ENCODE measurements around the gene ASB6.

ASB6 gene, protein sequence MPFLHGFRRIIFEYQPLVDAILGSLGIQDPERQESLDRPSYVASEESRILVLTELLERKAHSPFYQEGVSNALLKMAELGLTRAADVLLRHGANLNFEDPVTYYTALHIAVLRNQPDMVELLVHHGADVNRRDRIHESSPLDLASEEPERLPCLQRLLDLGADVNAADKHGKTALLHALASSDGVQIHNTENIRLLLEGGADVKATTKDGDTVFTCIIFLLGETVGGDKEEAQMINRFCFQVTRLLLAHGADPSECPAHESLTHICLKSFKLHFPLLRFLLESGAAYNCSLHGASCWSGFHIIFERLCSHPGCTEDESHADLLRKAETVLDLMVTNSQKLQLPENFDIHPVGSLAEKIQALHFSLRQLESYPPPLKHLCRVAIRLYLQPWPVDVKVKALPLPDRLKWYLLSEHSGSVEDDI

DNA sequence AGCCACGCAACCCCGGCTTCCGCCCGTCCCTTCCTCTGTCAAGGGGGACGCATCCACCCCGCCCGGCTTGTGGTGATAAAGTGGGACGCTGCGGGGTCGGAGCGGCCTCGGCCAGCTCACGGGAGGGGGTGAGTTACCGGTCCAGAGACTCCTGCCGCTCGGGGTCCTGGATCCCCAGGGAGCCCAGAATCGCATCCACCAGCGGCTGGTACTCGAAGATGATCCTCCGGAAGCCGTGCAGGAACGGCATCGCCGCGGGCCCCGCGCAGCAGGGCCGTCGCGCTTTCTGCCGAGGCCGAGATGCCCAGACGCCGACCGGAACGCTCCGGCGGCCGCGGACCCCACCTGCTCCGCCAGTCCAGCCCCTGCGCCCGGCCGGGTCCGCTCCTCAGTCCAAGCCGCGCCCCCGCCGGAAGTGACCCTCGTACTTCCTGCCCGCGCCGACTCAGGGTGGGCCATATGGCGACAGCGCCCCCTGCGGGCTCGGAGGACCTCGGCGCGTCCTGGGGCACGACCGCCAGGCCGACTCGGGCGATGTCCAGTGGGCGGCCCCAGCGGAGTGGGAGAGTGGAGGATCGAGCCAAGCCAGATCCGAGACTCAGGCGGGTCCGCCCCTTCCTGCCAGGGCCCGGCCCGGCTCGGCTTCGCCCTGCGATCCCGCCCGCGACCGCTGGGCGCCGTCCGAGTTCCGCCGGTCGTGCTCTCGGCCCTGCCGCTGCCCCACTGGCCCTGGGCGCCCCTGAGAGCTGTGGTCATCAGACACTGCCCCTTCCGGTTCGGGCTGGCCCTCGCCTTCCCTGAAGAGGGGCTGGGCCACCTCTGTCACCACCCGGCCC lies at the start of gene ASB6:
Gene ASB6, minus strand, starts transcription at position 402 of the 836 bp plus-strand sequence. Its CDS starts 152 bp downstream, at position 250.
- DNase-seq: peak; percentile 95

DNA sequence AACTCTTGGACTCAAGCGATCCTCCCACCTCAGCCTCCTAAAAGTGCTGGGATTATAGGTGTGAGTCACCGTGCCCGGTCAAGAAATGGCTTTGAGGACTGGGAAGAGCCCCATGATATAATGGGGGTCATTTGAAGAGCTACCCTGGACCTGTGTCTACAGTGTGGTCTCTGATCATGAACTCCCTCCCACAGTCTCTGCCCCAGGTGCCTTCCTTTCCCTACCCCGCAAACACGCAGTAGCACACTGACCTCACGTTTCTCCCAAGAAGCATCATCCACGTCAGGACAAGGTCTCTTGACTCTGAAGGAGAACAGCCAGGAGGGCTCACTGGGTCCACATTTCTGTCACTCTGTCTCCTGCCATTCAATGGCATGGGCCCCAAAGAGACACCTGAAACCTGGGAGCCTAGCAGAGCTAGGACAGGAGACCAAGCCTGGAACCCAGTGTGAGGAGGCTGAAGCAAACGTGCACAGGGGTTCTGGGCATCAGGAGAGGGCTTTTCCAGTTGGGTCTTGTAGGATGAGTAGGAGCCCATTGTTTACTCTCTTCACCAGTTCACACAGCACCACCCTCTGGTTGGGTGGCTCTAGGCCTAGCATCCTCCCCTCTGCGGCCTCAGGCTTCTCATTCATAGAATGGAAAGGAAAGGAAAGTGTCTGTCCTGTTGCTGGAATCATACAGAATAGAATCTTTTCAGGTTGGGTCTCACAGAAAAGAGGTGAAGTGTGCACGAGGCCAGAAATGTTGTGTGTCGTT lies 46.5 kb upstream of the ASB6 start:
- no peak for DNase-seq

DNA sequence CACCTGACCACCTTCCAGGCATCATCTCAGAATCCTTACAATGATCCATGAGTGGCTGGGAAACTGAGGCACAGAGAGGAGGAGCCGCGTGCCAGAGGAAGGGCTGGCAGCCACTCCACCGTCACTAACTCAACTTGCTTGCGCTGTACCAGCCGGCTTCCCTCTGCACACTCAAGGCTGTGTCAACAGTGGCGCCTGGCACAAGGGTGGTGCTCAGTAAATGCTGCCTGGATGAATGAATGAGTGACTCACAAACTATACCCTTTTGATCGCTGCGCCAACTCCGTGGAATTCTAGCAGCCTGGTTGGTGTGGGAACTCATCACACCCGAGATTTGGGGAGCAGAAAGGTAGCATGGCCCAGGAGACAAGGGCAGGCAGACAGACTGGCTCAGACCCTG lies 45.4 kb upstream of the ASB6 start:
- DNase-seq: no peak

DNA sequence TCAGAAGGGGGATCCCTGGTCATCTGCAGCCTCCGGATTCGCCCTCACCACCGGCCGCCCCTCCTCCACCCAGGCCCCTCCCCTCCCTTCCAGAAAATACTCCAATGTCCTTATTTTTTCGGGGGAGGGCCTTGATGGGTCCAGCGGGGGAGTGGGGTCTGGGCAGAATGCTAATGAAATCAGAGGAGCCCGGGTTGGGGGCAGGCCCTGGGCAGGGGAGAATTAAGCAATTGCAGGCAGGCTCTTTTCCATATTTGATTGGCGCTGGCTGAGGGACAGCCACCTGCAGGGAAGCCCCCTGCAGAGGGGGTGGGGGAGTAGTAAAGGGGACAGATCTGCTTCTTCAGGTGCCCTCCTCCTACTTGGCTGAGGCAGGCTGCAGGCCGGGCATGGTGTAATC lies 44.8 kb upstream of the ASB6 start:
- DNase-seq: no peak

DNA sequence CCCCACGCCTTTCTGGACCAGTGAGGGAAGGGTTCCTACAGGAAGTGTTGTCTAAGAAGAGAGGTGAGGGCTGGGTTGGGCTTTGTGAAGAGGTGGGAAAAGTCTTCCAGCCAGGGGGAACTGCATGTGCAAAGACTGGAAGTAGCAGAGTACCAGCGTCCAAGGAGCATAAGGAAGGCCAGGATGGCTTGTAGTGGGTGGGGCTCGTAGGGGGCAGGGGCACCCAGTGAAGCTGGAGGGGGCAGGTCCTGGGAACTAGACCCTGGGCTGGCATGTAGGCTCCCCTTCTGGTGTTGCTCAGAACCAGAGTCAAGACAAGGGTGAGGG lies 43.9 kb upstream of the ASB6 start:
- DNase-seq: no peak

DNA sequence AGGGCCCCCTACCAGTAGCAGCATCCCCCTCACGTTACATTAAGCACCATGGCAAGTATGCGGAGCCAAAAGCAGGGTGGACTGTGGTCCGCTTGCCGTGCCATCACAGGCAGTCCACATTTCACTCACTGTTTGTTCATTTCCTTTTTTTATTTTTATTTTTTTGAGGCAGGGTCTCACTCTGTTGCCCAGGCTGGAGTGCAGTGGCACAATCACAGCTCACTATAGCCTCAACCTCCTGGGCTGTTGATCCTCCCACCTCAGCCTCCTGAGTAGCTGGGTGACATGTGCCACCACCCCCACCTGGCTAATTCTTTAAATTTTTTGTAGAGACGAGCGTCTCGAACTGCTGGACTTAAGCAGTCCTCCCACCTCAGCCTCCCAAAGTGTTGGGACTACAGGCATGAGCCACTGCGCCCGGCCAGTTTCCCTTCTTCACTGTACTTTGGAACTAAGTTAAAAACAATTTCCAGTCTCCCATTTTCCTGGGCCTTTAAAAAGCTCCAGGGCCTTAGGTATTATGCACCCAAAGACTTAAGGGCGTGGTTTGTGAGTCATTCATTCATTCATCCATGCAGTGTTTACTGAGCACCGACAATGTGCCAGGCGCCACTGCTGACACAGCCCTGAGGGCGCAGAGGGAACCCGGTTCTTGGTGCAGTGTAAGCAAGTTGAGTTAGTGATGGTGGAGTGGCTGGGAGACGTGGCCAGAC lies 43.4 kb upstream of the ASB6 start:
- peak; percentile 50 for DNase-seq

DNA sequence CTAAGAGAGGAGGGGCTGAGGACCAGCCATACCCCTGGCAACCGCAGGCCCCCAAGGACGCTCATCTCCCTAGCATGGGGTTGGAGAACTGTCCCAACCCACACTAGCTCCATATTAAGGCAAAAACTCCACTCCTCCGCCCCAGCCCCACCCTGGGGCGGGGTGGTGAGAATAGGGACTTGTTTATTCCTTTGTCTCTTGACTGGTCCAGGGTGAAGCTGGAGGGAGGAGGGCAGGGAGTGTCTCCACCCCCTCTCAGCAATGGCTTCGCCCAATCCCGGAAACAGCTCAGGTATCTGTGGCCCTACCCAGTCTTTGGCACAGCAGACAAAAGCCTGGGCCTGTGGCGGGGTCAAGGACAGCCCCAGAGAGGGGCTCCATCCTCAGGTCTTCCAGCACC lies 40.4 kb upstream of the ASB6 start:
- no peak for DNase-seq

DNA sequence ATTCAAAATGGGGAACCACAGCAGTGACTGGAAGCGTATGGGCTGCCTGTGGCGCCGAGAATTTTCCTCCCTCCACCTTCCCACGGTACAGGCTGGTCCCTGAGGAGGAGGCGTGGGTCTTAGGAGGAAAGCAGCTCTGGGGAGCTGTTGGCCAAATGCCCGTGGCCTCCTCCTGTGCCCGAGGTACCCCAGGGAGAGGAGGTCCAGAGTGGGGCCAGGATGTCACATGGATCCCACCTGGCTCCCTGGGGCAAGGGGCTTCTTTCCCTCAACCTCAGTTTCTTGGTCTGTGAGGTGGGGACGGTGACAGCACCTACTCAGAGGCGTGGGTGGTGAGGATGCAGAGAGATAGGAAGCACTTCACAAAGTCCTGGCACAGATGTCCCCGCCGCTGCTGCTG lies 40.0 kb upstream of the ASB6 start:
- DNase-seq: no peak

DNA sequence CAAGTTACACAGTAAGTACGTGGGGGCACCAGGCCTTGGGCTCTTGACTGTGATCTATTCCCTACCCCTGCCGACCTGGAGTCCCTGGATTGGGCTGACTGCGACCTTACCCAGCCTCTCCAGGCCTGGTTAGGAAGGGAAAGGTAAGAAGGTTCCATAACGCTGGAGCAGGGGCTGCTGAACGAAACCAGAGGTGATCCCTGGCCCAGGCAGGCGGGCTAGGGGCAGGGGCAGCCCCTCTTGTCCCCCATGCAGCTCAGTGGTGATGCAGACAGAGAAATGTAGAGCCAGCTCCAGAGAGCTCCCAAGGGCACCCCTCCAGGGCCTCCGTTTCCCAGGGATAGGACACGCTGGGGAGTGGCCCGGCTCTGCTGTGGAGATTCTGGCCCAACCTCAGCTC lies 37.6 kb upstream of the ASB6 start:
- DNase-seq: no peak

DNA sequence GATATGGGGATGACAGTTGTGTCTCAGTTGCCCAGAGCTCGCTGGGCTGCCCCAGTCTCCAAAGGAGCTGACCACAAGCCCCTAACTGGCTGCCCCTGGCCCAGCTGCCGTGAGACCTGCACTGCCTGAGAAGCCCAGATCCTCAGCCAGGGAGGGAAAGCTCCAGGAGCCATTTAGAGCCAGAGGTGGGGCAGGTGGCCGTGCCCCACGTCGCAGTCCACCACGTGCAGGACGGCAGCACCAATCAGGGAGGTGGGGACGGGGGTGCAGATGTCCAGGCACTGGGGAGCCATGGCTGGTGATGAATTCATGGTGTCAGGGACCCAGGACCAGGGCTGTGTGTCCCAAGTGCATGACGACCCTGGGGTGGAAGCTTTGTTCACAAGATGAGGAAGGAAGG lies 36.9 kb upstream of the ASB6 start:
- no peak for DNase-seq

DNA sequence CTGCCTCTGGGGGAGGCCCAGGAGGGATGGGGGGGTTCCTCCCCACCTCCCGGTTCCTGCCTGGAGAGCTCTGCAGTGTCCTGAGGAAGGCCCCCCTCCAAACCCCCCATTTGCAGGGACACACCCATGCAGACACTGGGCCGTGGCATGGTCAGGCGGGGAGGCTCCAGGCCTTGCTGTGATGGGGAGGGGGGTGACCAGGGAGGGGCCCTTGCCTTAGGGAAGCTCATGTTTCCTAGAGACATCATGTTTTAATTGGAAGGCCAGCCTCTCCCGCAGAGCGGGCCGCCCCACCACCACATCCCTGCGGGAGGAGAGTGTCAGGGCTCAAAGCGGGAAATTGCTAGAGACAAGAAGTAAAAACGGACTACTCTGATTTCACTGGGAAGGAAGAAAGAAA lies 35.5 kb upstream of the ASB6 start:
- no peak for DNase-seq

DNA sequence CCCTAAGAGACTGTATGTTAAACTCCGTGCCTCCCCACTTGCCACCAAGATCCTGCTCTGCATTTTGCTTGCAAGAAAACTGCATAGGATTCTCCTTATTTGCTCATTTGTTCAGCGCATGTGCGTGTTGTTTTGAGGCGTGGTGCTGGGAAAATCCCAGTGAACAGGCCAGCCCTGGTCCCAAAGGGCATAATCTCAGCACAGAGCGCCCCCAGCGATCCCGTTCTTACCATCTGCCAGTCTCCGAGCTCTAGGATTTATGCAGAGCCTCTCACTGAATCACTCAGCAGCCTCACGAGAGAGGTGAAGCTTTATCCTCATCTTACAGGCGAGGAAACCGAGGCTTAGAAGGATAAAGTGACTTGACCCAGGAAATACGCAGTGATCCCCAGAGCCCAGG lies 35.0 kb upstream of the ASB6 start:
- no peak for DNase-seq

DNA sequence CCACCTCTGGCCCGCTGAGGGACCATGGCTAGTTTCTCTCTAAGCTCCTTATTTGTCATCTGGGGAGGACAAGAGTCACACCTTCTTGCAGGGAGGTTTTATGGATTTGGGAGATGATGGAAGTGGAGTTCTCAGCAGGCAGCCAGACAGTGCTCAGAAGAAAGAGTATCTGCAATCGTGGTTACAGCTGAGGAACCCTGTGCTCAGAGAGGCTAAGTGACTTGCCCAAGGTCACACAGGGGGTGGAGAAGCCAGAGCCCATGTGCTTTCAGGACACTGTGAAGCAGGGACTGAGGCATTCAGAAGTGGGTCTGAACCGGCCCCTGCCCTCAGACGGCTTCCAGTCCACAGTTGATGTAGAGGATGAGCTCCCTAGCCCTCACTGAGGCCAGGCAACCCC lies 34.3 kb upstream of the ASB6 start:
- no peak for DNase-seq

DNA sequence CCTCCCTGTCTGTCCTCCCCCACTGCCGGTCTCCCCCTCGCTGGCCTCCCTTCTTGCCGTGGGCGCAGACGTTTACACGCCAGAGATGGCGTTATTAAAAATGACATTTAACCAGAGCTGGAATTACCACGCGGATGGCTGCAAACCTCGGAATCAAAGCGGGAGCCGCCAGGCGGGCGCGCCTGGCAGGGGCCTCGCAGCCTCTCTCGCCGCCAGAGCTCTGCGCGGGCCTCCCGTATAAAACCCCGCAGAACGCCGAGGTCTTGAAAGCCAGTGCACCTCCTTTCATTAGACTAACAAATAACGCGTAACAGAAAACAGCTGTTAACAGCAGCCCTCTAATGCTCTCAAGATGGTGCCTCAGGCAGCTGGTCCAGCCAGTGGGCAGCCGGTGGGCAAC lies 33.7 kb upstream of the ASB6 start:
- no peak for DNase-seq

DNA sequence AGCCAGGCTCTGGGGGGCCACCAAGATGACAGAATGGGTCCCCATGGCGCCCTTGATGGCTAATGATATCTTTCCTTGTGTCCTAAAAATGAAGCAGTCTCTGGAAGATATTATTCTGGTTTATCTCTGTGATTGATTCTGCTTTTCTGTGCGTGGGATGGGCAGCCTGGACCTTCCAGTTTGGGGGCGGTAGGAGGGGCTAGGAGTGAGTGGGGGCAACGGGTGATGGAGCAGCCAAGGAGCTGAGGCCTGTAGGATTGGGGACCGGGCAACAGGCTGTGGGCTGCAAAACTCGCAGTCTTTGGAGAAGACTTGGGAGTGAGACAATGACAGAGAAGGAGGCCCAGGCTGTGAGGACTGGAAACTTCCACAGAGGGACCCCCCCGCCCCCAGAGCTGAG lies 32.3 kb upstream of the ASB6 start:
- DNase-seq: no peak

DNA sequence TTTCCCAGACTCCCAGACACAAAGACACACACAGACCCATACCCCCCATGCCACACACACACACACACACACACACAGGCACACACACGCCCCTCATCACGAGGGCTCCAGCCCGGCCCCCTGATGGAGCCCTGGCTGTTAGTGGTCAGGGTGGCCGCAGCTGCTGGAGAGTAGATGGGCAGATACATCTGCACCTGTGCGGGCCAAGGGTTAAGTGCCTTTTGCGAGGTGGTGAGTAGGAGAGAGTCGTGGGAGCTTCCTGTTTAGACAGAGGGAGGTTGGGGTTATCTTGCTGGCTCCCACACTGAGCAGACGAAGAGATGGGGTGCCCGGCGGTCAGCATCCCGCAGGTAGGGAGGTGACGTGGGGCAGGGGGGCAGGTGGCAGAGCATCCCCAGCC lies 31.7 kb upstream of the ASB6 start:
- DNase-seq: no peak

DNA sequence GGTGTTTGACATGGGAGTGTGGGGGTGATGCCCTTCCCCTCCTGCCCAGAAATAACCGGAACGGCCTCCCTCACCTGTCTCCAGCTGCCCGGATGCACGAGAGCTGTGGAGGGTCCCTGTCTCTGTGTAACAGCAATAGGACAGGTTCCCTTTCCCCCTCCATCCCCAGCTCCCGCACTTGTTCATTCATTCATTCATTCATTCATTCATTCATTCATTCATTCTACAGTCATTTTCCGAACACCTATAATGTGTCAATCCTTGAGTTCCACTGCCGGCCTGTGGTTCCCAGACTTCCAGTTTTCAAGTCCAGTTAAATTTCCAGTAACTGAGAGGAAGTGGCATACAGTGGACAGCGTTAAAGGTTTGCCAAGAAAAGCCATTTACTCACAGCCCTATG lies 30.8 kb upstream of the ASB6 start:
- DNase-seq: no peak

DNA sequence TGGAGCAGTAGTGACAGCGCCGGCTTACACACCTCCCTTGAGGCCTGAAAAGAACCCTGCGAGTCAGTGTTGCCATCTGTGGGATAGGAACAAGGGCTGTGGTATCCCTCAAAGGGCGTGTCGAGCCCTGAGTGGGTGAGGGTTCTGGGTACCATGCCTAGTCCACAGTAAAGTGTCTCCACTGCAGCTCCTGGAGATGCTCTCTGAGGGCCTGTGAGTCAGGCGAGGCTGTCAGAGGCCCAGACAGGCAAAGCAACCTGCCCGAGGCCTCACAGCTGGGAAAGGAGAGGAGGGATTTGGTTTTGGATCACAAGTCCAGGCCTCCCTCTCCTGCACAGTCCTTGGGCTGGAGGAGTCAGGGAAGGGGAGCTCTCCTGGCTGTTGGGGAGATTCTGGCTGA lies 29.6 kb upstream of the ASB6 start:
- no peak for DNase-seq

DNA sequence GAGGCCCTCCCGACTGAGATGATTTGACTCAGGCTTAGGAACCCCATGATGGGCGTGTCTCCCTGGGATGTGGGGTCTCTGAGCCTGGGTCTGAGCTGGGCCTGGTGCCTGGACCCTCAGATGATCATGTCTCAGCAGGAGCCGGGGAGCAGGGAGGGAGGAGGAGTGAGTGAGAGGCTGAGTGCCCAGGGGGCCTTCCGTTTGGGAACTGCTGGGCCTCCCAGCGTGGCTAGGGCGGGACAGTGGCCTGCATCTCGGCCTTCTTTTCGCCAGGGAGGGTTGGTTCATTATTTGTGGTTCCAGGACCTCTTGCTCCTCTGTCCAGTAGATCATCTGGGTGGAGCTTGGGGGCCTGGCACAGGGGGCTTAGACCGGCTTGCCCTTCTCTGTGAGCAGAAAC lies 29.1 kb upstream of the ASB6 start:
- no peak for DNase-seq

DNA sequence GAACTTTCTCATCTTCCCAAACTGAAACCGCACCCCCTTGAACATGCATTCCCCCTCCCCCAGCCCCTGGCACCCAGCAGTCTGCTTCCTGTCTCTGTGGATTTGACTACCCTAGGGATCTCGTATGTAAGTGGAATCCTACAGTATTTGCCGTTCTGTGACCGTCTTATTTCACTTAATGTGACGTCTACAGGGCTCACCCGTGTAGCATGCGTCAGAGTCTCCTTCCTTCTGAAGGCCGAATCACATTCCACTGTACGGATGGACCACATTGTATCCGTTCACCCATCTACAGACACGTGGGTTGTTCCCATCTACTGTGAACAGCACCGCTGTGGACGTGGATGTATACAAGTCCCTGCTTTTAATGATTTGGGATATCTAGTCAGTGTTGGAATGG lies 28.0 kb upstream of the ASB6 start:
- DNase-seq: no peak

DNA sequence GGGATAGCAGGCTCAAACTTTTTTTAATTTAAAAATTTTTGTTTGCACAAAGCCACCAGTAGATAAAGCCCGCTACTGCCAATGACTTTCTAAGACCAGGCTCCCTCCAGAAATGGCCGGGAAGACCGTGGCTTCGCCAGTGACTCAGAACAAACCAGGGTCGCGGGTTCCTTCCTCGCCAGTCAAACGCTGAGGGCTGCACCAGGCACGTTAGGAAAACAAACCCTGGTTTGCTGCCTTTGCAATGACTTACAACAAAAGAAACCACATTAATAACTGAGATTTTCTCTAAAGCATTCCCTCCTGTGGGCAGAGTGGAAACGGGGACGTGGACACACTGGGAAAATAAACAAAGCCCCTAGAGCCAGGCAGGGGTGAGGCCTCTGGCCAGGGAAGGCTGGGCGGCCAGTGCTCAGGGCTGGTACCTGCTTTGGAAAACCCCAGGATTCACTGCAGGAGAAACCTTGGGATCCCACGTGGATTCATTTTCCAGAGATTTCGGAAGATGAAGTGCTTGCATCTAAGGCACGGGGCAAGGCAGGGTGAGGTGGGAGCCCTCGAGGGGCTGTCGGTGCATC lies 27.3 kb upstream of the ASB6 start:
- DNase-seq: no peak

DNA sequence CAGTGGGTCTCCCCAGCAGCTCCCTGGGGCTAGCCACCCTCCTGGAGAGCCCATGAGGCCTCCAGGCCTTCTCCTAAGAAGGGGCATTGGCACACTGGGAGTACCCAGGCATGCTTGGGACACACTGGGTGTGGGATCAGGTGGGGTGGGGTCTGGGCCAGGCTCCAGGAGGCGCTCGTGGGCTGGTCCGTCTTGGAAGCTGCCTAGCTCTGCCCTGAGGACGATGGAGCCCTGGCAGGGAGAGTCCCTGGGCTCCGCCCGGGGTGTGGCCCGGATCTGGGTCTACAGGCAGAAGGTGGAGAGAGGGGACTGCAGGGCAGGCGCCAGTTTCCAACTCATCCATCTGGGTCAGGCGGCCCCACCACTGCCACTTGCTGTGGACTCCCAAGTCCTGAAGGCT lies 25.9 kb upstream of the ASB6 start:
- DNase-seq: no peak

DNA sequence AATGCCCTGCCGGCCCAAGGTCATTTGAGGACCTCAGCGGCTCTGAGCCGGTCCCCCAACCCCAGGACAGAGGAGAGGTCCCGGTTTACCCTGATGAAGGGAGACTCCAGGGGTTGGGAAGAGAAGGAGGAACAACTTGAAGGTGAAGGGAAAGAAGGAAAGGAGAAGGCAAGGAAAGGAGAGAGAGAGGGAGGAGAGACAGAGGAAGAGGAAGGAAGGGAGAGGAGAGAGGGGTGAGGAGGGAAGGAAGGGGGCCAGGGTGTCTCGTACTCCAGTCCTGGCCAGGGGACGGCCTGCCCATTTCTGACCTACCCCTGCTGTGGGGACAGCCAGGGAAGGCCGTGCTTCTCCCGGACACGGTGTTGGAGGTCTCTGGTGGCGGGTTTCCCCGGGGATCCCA lies 25.4 kb upstream of the ASB6 start:
- DNase-seq: no peak
